Inflammatory macrophage treated with lipopolysaccharide for 1 hour (primary cell): ENCODE data around the gene CD101.

ENCODE experiments used
- DNase-seq, 2 donors: peaks; one replicate each; pipeline ENCODE4 v3.0.0-alpha.2; 2020 to 2022

CD101 gene

GRCh38 chr1:117020526-117021156, 19.1 kb downstream of the CD101 start:
- DNase-seq: no peak

- no peak for DNase-seq
Measured at GRCh38 chr1:117022114-117022513, 20.6 kb downstream of the CD101 start.

- no peak for DNase-seq
Measured at GRCh38 chr1:117025568-117025967, 24.0 kb downstream of the CD101 start.

GRCh38 chr1:117026361-117026760, 24.8 kb downstream of the CD101 start:
- DNase-seq: no peak

- no peak for DNase-seq
Measured at GRCh38 chr1:117029685-117030084, 28.1 kb downstream of the CD101 start.

GRCh38 chr1:117030271-117030877, 28.8 kb downstream of the CD101 start:
- no peak for DNase-seq

- no peak for DNase-seq
Measured at GRCh38 chr1:117032266-117032665, 30.7 kb downstream of the CD101 start.

GRCh38 chr1:117032681-117033539, 31.4 kb downstream of the CD101 start:
- DNase-seq: no peak

- no peak for DNase-seq
Measured at GRCh38 chr1:117033772-117034171, 32.2 kb downstream of the CD101 start.

- DNase-seq: no peak
Measured at GRCh38 chr1:117034791-117035290, 33.3 kb downstream of the CD101 start.

- DNase-seq: no peak
Measured at GRCh38 chr1:117036018-117036461, 34.5 kb downstream of the CD101 start.

GRCh38 chr1:117037802-117038201, 36.2 kb downstream of the CD101 start:
- no peak for DNase-seq

- no peak for DNase-seq
Measured at GRCh38 chr1:117038236-117038635, 36.7 kb downstream of the CD101 start.

GRCh38 chr1:117044217-117044616, 42.7 kb downstream of the CD101 start:
- DNase-seq: no peak

- no peak for DNase-seq
Measured at GRCh38 chr1:117045644-117046043, 44.1 kb downstream of the CD101 start.

GRCh38 chr1:117046781-117047180, 45.2 kb downstream of the CD101 start:
- DNase-seq: no peak

GRCh38 chr1:117047271-117047670, 45.7 kb downstream of the CD101 start:
- DNase-seq: no peak

- peak; percentile 29 to 60 for DNase-seq
Measured at GRCh38 chr1:117049857-117050256, 48.3 kb downstream of the CD101 start.

- DNase-seq: no peak
Measured at GRCh38 chr1:117051224-117052064, 49.9 kb downstream of the CD101 start.

- no peak for DNase-seq
Measured at GRCh38 chr1:117054068-117054467, 52.5 kb downstream of the CD101 start.

- no peak for DNase-seq
Measured at GRCh38 chr1:117058810-117059209, 57.2 kb downstream of the CD101 start.

GRCh38 chr1:117059334-117059677, 57.7 kb downstream of the CD101 start:
- peak in 1 of 2 donors; percentile 22 for DNase-seq
